C4-2B (cell line): ENCODE measurements around the gene CNGB1.

Experiments used
- CTCF ChIP-seq: fragments of 450-650 bp; conservative IDR thresholded peaks from 2 replicates; pipeline ENCODE4 v1.5.1; 2017; ENCODE audit warnings: mild to moderate bottlenecking
- ZFX ChIP-seq: fragments of 450-650 bp; IDR thresholded peaks from 2 replicates; pipeline ENCODE4 v1.6.1; 2017

DNA sequence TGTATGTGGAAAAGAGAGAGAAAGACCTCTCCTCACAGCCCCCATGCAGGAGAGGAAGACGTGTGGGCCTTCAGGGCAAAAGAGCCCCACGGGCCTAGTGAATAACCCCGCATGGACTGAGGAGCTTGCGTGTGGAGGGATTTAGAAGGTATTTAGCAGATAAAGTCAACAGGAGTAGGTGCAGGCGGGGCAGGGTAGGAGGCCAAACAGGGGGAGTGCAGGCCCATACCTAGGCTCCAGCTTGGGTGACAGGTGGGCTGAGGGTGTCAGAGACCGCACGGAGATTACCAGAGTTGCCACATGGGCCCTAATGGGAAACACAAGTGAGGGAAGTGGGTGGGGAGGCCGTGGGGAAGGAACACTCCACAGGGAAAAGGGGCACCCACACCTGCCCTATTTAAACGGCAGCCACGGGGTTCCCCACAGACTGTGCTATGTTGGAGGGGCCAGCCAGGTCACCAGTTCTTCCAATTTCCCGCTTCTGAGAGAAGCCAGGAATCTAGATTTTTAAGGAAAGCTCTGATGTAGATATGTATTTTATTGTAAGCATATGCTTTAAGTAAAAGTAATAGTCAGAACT lies 8.2 kb upstream of the CNGB1 start:
- TF ChIP-seq CTCF = no peak
- TF ChIP-seq ZFX = no peak
